ENCODE data around the gene P2RX6. TPM values are rescaled to one million over a fixed set of nuclear protein-coding genes. Genes with fewer than 3 reads are reported as not detected.
A peak's percentile ranks its signal among the peaks of the same experiment; 100 is the strongest.

Gene P2RX6
- total and polyA plus RNA-seq, 9 of the 15 experiments (the other 6 are each of a cell fraction or from before 2014, with no cell fraction given) = 0.01 to 3.9 (median 1.5) TPM; not detected in 1

GRCh38 chr22:20982563-20982882, 32.4 kb upstream of the P2RX6 start (continued):
- TF ChIP-seq AFF4 (CRISPR knock-in tag; IDR thresholded peaks at IDR 0.05) (no peak), BCL6 (CRISPR knock-in tag; IDR thresholded peaks at IDR 0.05) (no peak), ZNF311 (CRISPR knock-in tag; IDR thresholded peaks at IDR 0.05) (peak; percentile 16; the same call in 1 of the 2 replicates), RBFOX2 (IDR thresholded peaks at IDR 0.05; ENCODE audit: low read depth, low read length) (no peak), IFI16 (CRISPR knock-in tag; IDR thresholded peaks at IDR 0.05) (peak; percentile 52; the same call in 1 of the 2 replicates), MIER1 (IDR thresholded peaks at IDR 0.05; ENCODE audit: low read depth) (no peak), PCBP2 (IDR thresholded peaks at IDR 0.05; ENCODE audit: low read depth, low read length, poor library complexity, severe bottlenecking) (no peak), ZNF212 (CRISPR knock-in tag; IDR thresholded peaks at IDR 0.05) (0 out of 2 replicates have a peak, but pooled peaks have one; percentile 64), HMGN3 (IDR thresholded peaks at IDR 0.05; ENCODE audit: borderline replicate concordance, extremely low read depth, insufficient read length, low read depth, low read length) (no peak), SAP30 (IDR thresholded peaks at IDR 0.05; ENCODE audit: borderline replicate concordance, insufficient read depth, low read depth, low read length, poor library complexity, severe bottlenecking) (peak; percentile 83), MCM7 (IDR thresholded peaks at IDR 0.05) (no peak), POU5F1 (IDR thresholded peaks at IDR 0.05; ENCODE audit: borderline replicate concordance, low read depth, low read length, partially characterized antibody) (peak; percentile 12), FIP1L1 (IDR thresholded peaks at IDR 0.05; ENCODE audit: low read depth, low read length, poor library complexity, severe bottlenecking) (no peak), ELF2 (CRISPR knock-in tag; IDR thresholded peaks at IDR 0.05) (peak; percentile 81), FOS (IDR thresholded peaks at IDR 0.05; ENCODE audit: extremely low read depth, insufficient read length) (no peak), NFIX (CRISPR knock-in tag; IDR thresholded peaks at IDR 0.05; ENCODE audit: low read depth) (no peak), LEF1 (IDR thresholded peaks at IDR 0.05) (no peak), BMI1 (IDR thresholded peaks at IDR 0.05; ENCODE audit: low read length) (no peak), TRIM28 (IDR thresholded peaks at IDR 0.05) (no peak)
- TF ChIP-seq, protein P1, sequence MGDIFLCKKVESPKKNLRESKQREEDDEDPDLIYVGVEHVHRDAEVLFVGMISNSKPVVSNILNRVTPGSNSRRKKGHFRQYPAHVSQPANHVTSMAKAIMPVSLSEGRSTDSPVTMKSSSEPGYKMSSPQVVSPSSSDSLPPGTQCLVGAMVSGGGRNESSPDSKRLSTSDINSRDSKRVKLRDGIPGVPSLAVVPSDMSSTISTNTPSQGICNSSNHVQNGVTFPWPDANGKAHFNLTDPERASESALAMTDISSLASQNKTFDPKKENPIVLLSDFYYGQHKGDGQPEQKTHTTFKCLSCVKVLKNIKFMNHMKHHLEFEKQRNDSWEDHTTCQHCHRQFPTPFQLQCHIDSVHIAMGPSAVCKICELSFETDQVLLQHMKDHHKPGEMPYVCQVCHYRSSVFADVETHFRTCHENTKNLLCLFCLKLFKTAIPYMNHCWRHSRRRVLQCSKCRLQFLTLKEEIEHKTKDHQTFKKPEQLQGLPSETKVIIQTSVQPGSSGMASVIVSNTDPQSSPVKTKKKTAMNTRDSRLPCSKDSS (IDR thresholded peaks at IDR 0.05; ENCODE audit: low read depth, partially characterized antibody) = no peak
- TF ChIP-seq, protein P2, sequence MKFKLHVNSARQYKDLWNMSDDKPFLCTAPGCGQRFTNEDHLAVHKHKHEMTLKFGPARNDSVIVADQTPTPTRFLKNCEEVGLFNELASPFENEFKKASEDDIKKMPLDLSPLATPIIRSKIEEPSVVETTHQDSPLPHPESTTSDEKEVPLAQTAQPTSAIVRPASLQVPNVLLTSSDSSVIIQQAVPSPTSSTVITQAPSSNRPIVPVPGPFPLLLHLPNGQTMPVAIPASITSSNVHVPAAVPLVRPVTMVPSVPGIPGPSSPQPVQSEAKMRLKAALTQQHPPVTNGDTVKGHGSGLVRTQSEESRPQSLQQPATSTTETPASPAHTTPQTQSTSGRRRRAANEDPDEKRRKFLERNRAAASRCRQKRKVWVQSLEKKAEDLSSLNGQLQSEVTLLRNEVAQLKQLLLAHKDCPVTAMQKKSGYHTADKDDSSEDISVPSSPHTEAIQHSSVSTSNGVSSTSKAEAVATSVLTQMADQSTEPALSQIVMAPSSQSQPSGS (CRISPR knock-in tag; IDR thresholded peaks at IDR 0.05) = no peak
- TF ChIP-seq, protein P3, sequence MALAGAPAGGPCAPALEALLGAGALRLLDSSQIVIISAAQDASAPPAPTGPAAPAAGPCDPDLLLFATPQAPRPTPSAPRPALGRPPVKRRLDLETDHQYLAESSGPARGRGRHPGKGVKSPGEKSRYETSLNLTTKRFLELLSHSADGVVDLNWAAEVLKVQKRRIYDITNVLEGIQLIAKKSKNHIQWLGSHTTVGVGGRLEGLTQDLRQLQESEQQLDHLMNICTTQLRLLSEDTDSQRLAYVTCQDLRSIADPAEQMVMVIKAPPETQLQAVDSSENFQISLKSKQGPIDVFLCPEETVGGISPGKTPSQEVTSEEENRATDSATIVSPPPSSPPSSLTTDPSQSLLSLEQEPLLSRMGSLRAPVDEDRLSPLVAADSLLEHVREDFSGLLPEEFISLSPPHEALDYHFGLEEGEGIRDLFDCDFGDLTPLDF (CRISPR knock-in tag; IDR thresholded peaks at IDR 0.05) = no peak

Data from K562 (cell line).